DMS153 (cell line): ENCODE measurements around the gene GPER1.
"Not testable (repeated sequence)": the region's sequence is repeated elsewhere in the genome, so short reads cannot be mapped to it uniquely, and the experiment has no call there.

ENCODE experiments used
- DNase-seq: peaks from one replicate; lab custom pipeline; 2025; lab: John Stamatoyannopoulos, UW

The GPER1 gene

DNA sequence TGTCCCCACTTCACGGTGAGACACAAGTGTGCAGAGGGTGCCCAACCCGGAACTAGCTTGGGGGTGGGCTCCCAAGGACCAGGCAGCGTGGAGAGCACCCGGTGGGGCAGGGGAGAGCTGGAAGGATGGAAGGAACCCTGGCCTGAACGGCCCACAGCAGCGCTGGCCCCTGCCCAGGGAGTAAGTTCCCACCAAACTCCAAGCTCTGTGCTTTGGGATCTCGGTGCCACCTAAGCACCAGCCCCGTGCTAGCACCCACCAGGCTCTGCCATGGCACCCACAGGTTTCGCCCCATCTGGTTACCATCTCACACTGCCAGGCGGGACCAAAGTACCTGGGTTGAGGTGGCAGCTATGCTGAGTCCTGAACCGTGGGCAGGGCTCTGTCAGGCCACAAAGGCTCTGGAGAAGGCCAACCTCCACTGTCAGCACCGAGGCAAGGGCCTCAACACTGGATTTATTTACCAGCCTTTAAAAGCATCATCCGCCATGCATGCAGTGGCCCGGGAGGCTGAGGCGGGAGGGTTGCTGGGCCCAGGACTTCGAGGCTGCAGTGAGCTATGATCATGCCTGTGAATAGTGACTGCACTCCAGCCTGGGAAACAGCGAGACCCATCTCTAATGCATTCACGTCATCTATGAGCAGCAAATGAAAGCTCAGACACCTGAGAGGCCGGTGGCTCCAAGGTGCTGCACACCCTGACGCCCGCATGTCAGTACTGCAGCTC lies 16.0 kb downstream of the GPER1 start:
- no peak for DNase-seq

GRCh38 chr7:1104516-1105179 lies 16.7 kb downstream of the GPER1 start:
- DNase-seq = no peak

DNA sequence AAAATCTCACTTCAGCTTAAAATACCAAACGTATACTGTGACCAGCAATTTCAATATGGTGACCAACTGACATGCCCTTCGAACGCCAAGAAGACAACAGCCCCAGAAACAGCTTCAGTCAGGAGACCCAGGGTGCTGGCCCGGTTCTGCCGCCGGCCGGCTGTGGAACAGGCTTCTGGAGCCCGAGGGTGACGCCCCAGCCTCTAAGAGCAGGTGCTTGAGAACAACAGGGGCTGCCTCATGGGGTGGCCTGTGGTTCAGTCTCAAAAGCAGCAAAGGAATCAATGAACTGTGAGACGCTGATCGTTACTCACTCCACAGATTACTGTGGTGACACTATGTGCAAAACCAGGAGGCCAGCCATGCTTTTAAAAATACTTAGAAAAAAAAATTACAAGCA lies 17.3 kb downstream of the GPER1 start:
- no peak for DNase-seq

GRCh38 chr7:1106063-1106792 lies 18.3 kb downstream of the GPER1 start:
- DNase-seq = no peak

GRCh38 chr7:1106793-1107421 lies 19.0 kb downstream of the GPER1 start:
- no peak for DNase-seq

GRCh38 chr7:1108264-1108920 lies 20.5 kb downstream of the GPER1 start:
- DNase-seq = no peak

GRCh38 chr7:1109581-1110310 lies 21.8 kb downstream of the GPER1 start:
- no peak for DNase-seq

GRCh38 chr7:1110358-1110757 lies 22.4 kb downstream of the GPER1 start:
- no peak for DNase-seq

DNA sequence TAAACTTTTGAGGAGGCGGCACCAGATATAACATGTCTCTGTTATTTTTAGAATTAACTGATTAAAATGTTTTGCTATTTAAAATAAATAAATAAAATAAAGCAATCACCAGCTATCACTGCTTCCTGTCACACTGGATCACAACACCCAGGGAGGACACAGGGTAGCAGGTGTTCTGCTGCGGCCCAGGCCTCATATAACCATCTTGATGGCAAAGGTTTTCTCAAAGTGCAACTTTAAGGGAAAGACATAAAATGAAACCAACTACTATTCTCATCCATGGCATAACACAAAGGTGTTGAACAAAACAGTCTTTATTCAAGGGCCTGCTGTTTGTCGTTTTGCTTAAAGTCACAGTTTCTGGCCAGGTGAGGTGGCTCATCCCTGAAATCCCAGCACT lies 23.2 kb downstream of the GPER1 start:
- DNase-seq = no peak

DNA sequence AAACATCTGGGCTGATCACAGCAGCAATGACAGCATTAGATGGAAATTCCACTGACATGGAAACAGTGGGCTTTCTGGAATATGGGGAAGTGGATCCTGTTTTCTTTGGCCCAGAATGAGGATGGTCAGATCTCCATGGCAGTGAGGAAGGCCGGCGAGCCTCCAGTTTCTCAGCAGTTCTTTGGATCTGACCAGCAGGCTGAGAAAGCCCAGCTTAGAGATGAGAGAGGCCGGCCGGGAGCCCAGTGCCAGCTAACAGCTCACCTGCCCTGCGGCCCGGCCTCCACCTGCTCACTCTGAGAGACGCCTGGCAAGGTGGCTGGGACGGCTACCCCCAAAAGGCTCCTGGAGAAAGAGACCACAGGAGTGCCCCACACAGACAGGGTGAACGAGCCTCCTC lies 24.2 kb downstream of the GPER1 start:
- DNase-seq = no peak

- DNase-seq = no peak
Measured at GRCh38 chr7:1112625-1113547, 25.0 kb downstream of the GPER1 start.

- no peak for DNase-seq
Measured at GRCh38 chr7:1113548-1113885, 25.6 kb downstream of the GPER1 start.

- DNase-seq = no peak
Measured at GRCh38 chr7:1114088-1114487, 26.2 kb downstream of the GPER1 start.

DNA sequence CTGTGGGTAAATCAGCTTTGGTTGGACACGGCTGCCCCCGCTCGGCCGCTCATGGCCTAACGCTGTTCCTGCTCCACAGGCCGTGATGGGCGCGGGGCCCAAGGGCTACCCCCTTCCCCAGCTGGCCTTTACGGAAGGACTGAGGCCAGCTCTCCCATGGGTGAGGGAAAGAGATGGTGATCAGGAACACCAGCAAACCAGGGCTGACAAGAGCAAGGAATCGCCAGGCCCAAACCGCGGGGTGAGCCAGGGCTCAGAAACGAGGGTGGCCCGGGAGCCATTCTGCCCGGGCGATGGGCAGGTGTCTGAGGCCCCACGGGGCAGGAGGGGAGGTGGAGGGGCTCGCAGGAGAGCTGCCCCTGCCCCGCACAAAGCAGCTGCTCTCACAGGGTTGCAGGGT lies 26.6 kb downstream of the GPER1 start:
- DNase-seq = no peak

DNA sequence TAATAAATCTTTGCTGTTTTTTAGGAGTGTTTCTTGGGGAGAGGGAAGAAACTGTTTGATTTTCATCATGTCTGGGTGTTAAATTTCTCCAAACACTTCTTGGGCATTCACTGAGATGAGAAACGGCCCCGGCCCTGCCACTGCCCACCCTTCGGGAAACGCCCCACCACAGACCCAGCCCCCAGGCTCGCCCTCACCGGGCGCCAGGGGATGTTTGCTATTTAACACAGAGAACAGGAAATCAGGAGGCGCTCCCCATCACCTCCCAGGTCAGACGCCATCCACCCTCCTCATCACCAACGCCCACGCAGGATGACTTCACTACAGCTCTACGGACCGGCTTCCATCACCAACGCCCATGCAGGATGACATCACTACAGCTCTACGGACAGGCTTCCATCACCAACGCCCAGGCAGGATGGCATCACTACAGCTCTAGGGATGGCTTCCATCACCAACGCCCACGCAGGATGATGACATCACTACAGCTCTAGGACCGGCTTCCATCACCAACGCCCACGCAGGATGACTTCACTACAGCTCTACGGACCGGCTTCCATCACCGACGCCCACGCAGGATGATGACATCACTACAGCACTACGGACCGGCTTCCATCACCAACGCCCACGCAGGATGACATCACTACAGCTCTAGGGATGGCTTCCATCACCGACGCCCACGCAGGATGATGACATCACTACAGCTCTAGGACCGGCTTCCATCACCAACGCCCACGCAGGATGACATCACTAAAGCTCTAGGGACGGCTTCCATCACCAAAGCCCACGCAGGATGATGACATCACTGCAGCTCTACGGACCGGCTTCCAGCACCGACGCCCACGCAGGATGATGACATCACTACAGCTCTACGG lies 27.5 kb downstream of the GPER1 start:
- not testable (repeated sequence) for DNase-seq

DNA sequence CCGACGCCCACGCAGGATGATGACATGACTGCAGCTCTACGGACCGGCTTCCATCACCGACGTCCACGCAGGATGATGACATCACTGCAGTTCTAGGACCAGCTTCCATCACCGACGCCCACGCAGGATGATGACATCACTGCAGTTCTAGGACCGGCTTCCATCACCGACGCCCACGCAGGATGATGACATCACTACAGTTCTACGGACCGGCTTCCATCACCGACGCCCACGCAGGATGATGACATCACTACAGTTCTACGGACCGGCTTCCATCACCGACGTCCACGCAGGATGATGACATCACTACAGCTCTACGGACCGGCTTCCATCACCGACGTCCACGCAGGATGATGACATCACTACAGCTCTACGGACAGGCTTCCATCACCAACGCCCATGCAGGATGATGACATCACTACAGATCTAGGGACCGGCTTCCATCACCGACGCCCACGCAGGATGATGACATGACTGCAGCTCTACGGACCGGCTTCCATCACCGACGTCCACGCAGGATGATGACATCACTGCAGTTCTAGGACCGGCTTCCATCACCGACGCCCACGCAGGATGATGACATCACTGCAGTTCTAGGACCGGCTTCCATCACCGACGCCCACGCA lies 28.6 kb downstream of the GPER1 start:
- DNase-seq = not testable (repeated sequence)

DNA sequence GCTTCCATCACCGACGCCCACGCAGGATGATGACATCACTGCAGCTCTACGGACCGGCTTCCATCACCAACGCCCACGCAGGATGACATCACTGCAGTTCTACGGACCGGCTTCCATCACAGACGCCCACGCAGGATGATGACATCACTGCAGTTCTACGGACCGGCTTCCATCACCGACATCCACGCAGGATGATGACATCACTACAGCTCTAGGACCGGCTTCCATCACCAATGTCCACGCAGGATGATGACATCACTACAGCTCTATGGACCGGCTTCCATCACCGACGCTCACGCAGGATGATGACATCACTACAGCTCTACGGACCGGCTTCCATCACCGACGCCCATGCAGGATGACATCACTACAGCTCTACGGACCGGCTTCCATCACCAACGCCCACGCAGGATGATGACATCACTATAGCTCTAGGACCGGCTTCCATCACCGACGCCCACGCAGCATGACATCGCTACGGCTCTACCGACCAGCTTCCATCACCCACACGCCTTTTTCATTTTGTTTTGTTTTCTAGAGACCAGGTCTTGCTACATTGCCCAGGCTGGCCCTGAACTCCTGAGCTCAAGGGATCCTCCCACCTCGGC lies 29.5 kb downstream of the GPER1 start:
- no peak for DNase-seq

GRCh38 chr7:1119201-1119600 lies 31.3 kb downstream of the GPER1 start:
- DNase-seq = no peak

DNA sequence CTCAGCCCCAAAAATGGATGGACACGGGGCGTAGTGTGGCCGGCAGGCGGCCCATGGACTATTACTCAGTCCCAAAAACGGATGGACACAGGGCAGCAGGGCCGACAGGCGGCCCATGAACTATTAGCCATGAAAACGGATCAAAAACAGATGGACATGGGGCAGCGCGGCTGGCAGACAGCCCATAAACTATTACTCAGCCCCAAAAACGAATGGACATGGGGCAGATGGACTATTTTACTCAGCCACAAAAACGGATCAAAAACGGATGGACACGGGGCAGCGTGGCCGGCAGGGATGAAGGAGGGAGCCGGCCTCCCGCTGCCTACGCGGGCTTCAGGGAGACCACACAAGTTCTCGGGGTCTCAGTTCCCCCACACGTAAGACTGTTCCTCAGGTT lies 32.9 kb downstream of the GPER1 start:
- DNase-seq = no peak
